ENCODE results near the gene SCFD2.

The SCFD2 gene

DNA sequence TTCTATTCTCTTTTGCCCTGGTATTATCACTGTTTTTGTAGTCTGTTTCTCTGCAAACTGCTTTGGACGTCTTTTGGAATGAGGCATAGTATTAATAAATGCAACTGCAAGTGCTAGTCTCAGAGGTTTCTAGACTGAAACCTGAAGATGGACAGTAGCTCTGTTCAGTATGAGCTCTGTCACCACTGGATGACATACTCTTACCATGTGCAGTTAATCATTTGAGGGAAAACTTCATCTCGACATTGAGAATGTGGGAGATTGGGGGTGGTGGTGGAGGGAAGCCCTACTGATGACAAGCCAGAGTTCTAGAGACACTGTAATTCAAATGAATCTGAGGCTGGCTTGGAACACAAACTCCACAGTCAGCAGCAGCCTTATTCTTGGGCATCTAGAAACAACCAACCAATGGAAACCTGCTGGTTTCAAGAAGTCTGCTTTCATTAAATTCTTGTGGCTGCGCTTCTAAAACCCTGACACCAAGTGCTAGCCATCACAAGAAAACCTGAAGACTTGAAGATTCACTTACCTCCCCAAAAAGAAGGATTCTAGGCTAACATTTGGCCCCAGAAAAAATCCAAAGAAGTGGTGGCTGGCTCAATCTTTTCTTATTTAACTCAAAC is 342.1 kb downstream of the SCFD2 start:
- in situ Hi-C loops (cut with HindIII; ENCODE audit: low sequenced_read_pairs), result loop anchor here (25.0 kb wide), 1 partner anchor 889 kb away; no protein-coding TSS in a partner anchor
- DNase-seq (ENCODE audit: low read depth), result no peak
- no peak overlapping the region for H3K4me3 ChIP-seq (ENCODE audit: low read depth, low read length)
- TF ChIP-seq, protein P1, sequence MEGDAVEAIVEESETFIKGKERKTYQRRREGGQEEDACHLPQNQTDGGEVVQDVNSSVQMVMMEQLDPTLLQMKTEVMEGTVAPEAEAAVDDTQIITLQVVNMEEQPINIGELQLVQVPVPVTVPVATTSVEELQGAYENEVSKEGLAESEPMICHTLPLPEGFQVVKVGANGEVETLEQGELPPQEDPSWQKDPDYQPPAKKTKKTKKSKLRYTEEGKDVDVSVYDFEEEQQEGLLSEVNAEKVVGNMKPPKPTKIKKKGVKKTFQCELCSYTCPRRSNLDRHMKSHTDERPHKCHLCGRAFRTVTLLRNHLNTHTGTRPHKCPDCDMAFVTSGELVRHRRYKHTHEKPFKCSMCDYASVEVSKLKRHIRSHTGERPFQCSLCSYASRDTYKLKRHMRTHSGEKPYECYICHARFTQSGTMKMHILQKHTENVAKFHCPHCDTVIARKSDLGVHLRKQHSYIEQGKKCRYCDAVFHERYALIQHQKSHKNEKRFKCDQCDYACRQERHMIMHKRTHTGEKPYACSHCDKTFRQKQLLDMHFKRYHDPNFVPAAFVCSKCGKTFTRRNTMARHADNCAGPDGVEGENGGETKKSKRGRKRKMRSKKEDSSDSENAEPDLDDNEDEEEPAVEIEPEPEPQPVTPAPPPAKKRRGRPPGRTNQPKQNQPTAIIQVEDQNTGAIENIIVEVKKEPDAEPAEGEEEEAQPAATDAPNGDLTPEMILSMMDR (IDR thresholded peaks at IDR 0.05; ENCODE audit: low read depth, low read length, missing control alignments), result no peak

GRCh38 chr4:53022513-53023100 is 343.3 kb downstream of the SCFD2 start:
- DNase-seq (ENCODE audit: low read depth), result no peak
- TF ChIP-seq, protein P1 (IDR thresholded peaks at IDR 0.05; ENCODE audit: low read depth, low read length, missing control alignments), result no peak
- H3K4me3 ChIP-seq (ENCODE audit: low read depth, low read length), result no peak overlapping the region
- in situ Hi-C loops (cut with HindIII; ENCODE audit: low sequenced_read_pairs), result loop anchor here (25.0 kb wide), 1 partner anchor 890 kb away; no protein-coding TSS in a partner anchor

GRCh38 chr4:53021754-53022512 is 343.9 kb downstream of the SCFD2 start:
- in situ Hi-C loops (cut with HindIII; ENCODE audit: low sequenced_read_pairs), result loop anchor here (25.0 kb wide), 1 partner anchor 890 kb away; no protein-coding TSS in a partner anchor
- TF ChIP-seq, protein P1 (IDR thresholded peaks at IDR 0.05; ENCODE audit: low read depth, low read length, missing control alignments), result no peak
- DNase-seq (ENCODE audit: low read depth), result no peak
- H3K4me3 ChIP-seq (ENCODE audit: low read depth, low read length), result no peak overlapping the region

- in situ Hi-C loops (cut with HindIII; ENCODE audit: low sequenced_read_pairs), result loop anchor here (25.0 kb wide), 1 partner anchor 893 kb away; no protein-coding TSS in a partner anchor
- DNase-seq (ENCODE audit: low read depth), result no peak
- H3K4me3 ChIP-seq (ENCODE audit: low read depth, low read length), result no peak overlapping the region
- TF ChIP-seq, protein P1 (IDR thresholded peaks at IDR 0.05; ENCODE audit: low read depth, low read length, missing control alignments), result no peak
These were observed 346.1 kb downstream of the SCFD2 start for GRCh38 chr4:53019485-53020382.

GRCh38 chr4:53018471-53018870 is 347.4 kb downstream of the SCFD2 start:
- in situ Hi-C loops (cut with HindIII; ENCODE audit: low sequenced_read_pairs), result loop anchor here (25.0 kb wide), 1 partner anchor 894 kb away; no protein-coding TSS in a partner anchor
- DNase-seq (ENCODE audit: low read depth), result no peak
- no peak overlapping the region for H3K4me3 ChIP-seq (ENCODE audit: low read depth, low read length)

More at GRCh38 chr4:53018471-53018870, 347.4 kb downstream of the SCFD2 start:
- TF ChIP-seq, protein P1 (IDR thresholded peaks at IDR 0.05; ENCODE audit: low read depth, low read length, missing control alignments), result no peak
